Caco-2 (cell line): Measurements from ENCODE around the gene NUP210L. TPM values are rescaled to one million over a fixed set of nuclear protein-coding genes. Genes with fewer than 3 reads are reported as not detected.

Experiments used
- BruUV-seq: library from RNA; stranded (reverse); fragments of 400-500 nt; replicated peaks from 2 replicates; lab custom pipeline; 2021; lab: Mats Ljungman, UMichigan
- CTCF ChIA-PET: fragments of 300-600 bp; sonication (Branson Sonifier 250); formaldehyde crosslinking; loops from one replicate; lab custom pipeline; 2022; ENCODE audit warnings: antibody characterized with exemption; lab: Charles Lee
- POLR2A ChIA-PET: fragments of 300-600 bp; sonication (Branson Sonifier 250); formaldehyde crosslinking; loops from one replicate; lab custom pipeline; 2022; ENCODE audit warnings: antibody characterized with exemption; lab: Charles Lee
- DNase-seq, 2 experiments: peaks; one replicate each; pipeline versions ENCODE4 v3.0.0 to v3.0.0-alpha.2; 2020 to 2022
- H3K27me3 ChIP-seq: replicated peaks from 2 replicates; pipeline ENCODE4 v1.6.0; 2011; ENCODE audit warnings: low read length; ENCODE audit not compliant: control insufficient read depth, insufficient read depth
- H3K36me3 ChIP-seq: 2 replicates; pipeline ENCODE4 v1.5.1; 2011; ENCODE audit warnings: low read length; ENCODE audit not compliant: control insufficient read depth, insufficient read depth
- H3K4me1 ChIP-seq: fragments of 250-450 bp; sonication (Bioruptor Pico); 2 replicates; pipeline ENCODE4 v1.5.1; 2020; ENCODE audit warnings: mild to moderate bottlenecking
- H3K4me3 ChIP-seq: 2 replicates; pipeline ENCODE4 v1.5.1; 2011; ENCODE audit warnings: low read depth, mild to moderate bottlenecking, control low read depth, low read length
- H3K9me3 ChIP-seq: fragments of 250-450 bp; sonication (Bioruptor Pico); 2 replicates; pipeline ENCODE4 v1.5.1; 2020; ENCODE audit warnings: mild to moderate bottlenecking, moderate library complexity
- H3K27ac Mint-ChIP-seq: one replicate; pipeline ENCODE4 v1.8.0; 2022; ENCODE audit warnings: mixed read lengths; ENCODE audit not compliant: unreplicated experiment
- H3K27me3 Mint-ChIP-seq: one replicate; pipeline ENCODE4 v1.8.0; 2022; ENCODE audit warnings: mixed read lengths; ENCODE audit not compliant: insufficient read depth, unreplicated experiment
- H3K36me3 Mint-ChIP-seq: one replicate; pipeline ENCODE4 v1.8.0; 2022; ENCODE audit warnings: mild to moderate bottlenecking, mixed read lengths; ENCODE audit not compliant: insufficient read depth, unreplicated experiment
- H3K4me1 Mint-ChIP-seq: one replicate; pipeline ENCODE4 v1.8.0; 2022; ENCODE audit warnings: low read depth, mixed read lengths; ENCODE audit not compliant: unreplicated experiment
- H3K4me3 Mint-ChIP-seq: one replicate; pipeline ENCODE4 v1.8.0; 2022; ENCODE audit warnings: mild to moderate bottlenecking, moderate library complexity, mixed read lengths; ENCODE audit not compliant: unreplicated experiment
- H3K9me3 Mint-ChIP-seq: one replicate; pipeline ENCODE4 v1.8.0; 2022; ENCODE audit warnings: mixed read lengths; ENCODE audit not compliant: unreplicated experiment
- intact Hi-C: fragments of 100-400 bp; cut with micrococcal nuclease; formaldehyde crosslinking; loops from one replicate; pipeline ENCODE4 v1.10.0; 2022; ENCODE audit not compliant: unreplicated experiment
- total RNA-seq: library from RNA; stranded (reverse); gene quantifications from 2 replicates; pipeline ENCODE4 v1.2.3, GENCODE V29; 2022
- TF ChIP-seq, protein P1 (sequence below), 2 experiments: fragments of 200-600 bp in 1 of 2; IDR thresholded peaks; 1 replicate in 1 of 2; 2 replicates in 1 of 2; pipeline versions ENCODE4 v1.5.1 to v1.8.0; 2011 to 2022; ENCODE audit warnings: antibody characterized with exemption in 1 of 2, control low read depth in 1 of 2, inconsistent platforms in 1 of 2, low read depth in 1 of 2, low read length in 1 of 2, mild to moderate bottlenecking in 1 of 2, moderate library complexity in 1 of 2; ENCODE audit not compliant: insufficient read depth in 1 of 2, severe bottlenecking in 1 of 2, unreplicated experiment in 1 of 2

NUP210L gene
- total RNA-seq, 1 experiment from 2014 or later: 0.07 TPM

DNA sequence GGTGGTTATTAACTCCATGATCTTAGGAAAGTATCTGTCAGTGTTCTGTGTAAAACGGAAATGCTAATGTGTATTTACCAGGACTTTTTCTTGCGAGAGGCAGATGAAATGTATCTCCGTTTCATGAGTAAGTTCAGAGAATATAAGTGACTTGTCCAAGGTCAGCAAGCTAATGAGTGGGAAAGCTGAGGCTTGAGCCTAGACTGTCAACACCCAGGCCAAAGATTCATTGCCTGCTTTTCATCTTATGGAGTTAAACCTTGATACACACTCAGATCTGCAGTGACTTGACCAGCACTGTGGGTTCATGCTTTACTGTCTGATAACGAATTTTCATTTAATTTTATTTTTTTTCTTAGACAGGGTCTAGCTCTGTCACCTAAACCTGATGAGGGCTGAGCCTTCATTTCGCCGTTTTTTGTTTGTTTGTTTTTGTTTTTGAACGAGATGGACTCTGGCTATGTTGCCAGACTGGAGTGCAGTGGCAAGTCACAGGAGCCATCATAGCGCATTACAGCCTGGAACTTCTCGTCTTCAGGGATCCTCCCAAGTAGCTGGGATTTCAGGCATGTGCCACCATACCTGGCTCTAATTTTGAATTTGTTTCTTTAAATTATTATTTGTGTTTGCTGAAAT is 176.5 kb downstream of the NUP210L start:
- intact Hi-C loops: no loop called here
- BruUV-seq: no TSS peak
- Histone ChIP-seq H3K27me3 (no peaks in the 10 kb centered on the region), H3K4me1 (peaks cover 8% of the 10 kb centered on the region), H3K36me3 (no peaks in the 10 kb centered on the region; the same call in 1 of the 2 replicates), H3K4me3 (peak overlapping the region; percentile 84), H3K9me3 (no peaks in the 10 kb centered on the region)
- peaks cover 6% of the 10 kb centered on the region for H3K4me1 Mint-ChIP-seq
- H3K4me3 Mint-ChIP-seq: peak overlapping the region; percentile 95
- peak overlapping the region; percentile 92 for H3K27ac Mint-ChIP-seq
- no peak for DNase-seq
- TF ChIP-seq, protein P1, sequence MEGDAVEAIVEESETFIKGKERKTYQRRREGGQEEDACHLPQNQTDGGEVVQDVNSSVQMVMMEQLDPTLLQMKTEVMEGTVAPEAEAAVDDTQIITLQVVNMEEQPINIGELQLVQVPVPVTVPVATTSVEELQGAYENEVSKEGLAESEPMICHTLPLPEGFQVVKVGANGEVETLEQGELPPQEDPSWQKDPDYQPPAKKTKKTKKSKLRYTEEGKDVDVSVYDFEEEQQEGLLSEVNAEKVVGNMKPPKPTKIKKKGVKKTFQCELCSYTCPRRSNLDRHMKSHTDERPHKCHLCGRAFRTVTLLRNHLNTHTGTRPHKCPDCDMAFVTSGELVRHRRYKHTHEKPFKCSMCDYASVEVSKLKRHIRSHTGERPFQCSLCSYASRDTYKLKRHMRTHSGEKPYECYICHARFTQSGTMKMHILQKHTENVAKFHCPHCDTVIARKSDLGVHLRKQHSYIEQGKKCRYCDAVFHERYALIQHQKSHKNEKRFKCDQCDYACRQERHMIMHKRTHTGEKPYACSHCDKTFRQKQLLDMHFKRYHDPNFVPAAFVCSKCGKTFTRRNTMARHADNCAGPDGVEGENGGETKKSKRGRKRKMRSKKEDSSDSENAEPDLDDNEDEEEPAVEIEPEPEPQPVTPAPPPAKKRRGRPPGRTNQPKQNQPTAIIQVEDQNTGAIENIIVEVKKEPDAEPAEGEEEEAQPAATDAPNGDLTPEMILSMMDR (IDR thresholded peaks at IDR 0.05; ENCODE audit: insufficient read depth in 1 of 2, low read depth in 1 of 2, low read length in 1 of 2, severe bottlenecking in 1 of 2, unreplicated experiment in 1 of 2): no peak
- CTCF ChIA-PET: interaction anchor here (0.8 to 2.5 kb wide), 6 partner anchors 9 to 402 kb away, joined by 3 to 13 read pairs (median 4); partner anchors contain the start of genes CREB3L4, GATAD2B and RPS27
- H3K9me3 Mint-ChIP-seq: no peaks in the 10 kb centered on the region
- H3K36me3 Mint-ChIP-seq: peaks cover 40% of the 10 kb centered on the region
- no peaks in the 10 kb centered on the region for H3K27me3 Mint-ChIP-seq
- POLR2A ChIA-PET: interaction anchor here (0.6 to 4.0 kb wide), 7 partner anchors 8 to 345 kb away, joined by 3 to 105 read pairs (median 7); partner anchors contain the start of genes CHTOP, CREB3L4, CRTC2 and RAB13

DNA sequence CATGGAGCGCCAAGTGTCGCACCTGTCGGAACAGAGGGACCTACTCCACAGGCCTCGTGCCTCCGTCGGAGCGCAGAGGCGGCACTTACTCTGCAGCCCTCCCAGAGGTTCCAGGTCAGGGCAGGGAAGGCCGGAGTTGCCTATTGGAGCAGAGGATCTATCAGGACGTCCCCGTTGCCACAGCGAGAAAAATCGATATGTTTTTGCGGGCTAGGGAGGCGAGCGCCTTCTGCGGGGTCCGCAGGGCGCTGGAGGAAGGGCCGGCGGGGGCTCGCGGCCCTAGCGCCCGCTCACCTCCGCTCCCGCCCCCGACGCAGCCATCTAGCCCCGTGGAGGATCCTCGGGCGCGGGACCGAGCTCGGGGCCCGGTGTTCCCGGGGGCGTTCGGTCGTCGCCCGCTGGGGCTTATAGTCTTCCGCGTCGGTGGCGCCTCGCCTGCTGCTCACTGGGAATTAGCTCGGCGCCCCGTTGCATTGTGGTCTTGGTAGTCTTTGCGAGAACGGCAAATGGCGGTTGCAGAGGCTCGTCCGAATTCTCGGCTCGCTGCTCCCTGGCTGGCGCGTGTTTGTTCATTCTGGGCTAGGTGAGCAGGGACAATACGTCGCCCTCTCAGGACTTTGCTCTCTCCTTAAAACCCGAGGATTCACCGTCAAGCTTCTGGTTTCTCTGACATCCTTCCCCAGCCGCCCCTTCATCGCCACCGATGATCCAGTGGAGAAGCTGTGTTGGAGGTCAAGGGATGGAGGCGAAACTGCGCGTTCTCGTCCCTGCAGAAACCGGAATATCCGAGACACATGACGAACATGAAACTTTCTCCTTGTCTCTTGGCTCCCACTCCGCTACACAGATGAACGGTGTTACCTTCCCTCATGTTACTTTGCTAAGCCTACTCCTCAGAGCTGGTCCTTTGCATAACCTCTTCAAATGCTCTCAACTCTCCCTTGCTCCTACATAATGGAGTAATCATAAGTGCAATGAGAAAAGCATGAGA is 177.3 kb downstream of the NUP210L start, which contains the start of gene JTB:
TSS of gene JTB (minus strand) at position 425 of the 991 bp plus-strand sequence. CDS start at position 3, 422 bp downstream.
- TF ChIP-seq, protein P1 (IDR thresholded peaks at IDR 0.05; ENCODE audit: insufficient read depth in 1 of 2, low read depth in 1 of 2, low read length in 1 of 2, severe bottlenecking in 1 of 2, unreplicated experiment in 1 of 2): no peak
- Histone ChIP-seq H3K36me3 (no peaks in the 10 kb centered on the region; the same call in 1 of the 2 replicates), H3K4me3 (peak within 1 kb of the TSS; percentile 84), H3K4me1 (peaks cover 8% of the 10 kb centered on the region), H3K27me3 (no peaks in the 10 kb centered on the region), H3K9me3 (no peaks in the 10 kb centered on the region)
- TSS peak; percentile 85 for BruUV-seq
- Mint-ChIP-seq H3K27ac (peak within 1 kb of the TSS; percentile 92), H3K4me1 (peaks cover 6% of the 10 kb centered on the region), H3K36me3 (peaks cover 43% of the 10 kb centered on the region), H3K4me3 (peak within 1 kb of the TSS; percentile 95), H3K9me3 (no peaks in the 10 kb centered on the region), H3K27me3 (no peaks in the 10 kb centered on the region)
- ChIA-PET POLR2A (interaction anchor here (0.6 to 4.0 kb wide), 15 partner anchors 9 to 411 kb away, joined by 3 to 105 read pairs (median 6); partner anchors contain the start of genes CHTOP, CREB3L4, CRTC2 and INTS3), CTCF (interaction anchor here (0.6 to 2.5 kb wide), 9 partner anchors 9 to 401 kb away, joined by 3 to 13 read pairs (median 5); partner anchors contain the start of genes CREB3L4, CRTC2, GATAD2B and RAB13)
- DNase-seq: peak; percentile 86
- intact Hi-C loops: loop anchor here (1.0 kb wide), 2 partner anchors 9 to 10 kb away; partner anchors contain the start of genes CREB3L4 and RAB13
